Pancreas (tissue), 10 donors: ENCODE measurements around the gene GGN. TPM values are rescaled to one million over a fixed set of nuclear protein-coding genes. Genes with fewer than 3 reads are reported as not detected.
A peak's percentile ranks its signal among the peaks of the same experiment; 100 is the strongest.

Source experiments
- ATAC-seq, 4 donors: fragments of 200-7000 bp; cut with Tn5 transposase; one replicate each; pipeline versions ENCODE4 v1.8.0 to v1.9.1; 2020; ENCODE audit warnings: mild to moderate bottlenecking in 4 of 4, moderate library complexity in 4 of 4
- DNase-seq, 6 donors: peaks; one replicate each; pipeline ENCODE4 v3.0.0-alpha.2; 2020
- FAIRE-seq: peaks from 2 replicates; lab custom pipeline; 2012; peaks lifted over from hg19 to GRCh38; lab: Jason Lieb, UNC
- H3K27ac ChIP-seq, 4 donors: fragments of 200-600 bp; sonication (generic); 1 replicate in 3 of 4; 2 replicates in 1 of 4; pipeline versions ENCODE4 v1.5.0 to v1.8.0; 2020
- H3K27me3 ChIP-seq, 4 donors: fragments of 200-600 bp; one replicate each; pipeline ENCODE4 v1.8.0; 2021
- H3K36me3 ChIP-seq, 3 donors: fragments of 200-600 bp; sonication (generic) in 1 of 3; one replicate each; pipeline versions ENCODE4 v1.5.0 to v1.8.0; 2020 to 2021
- H3K4me1 ChIP-seq, 3 donors: fragments of 200-600 bp; one replicate each; pipeline ENCODE4 v1.8.0; 2021
- H3K4me3 ChIP-seq, 4 donors: fragments of 200-600 bp; sonication (generic) in 2 of 4; one replicate each; pipeline versions ENCODE4 v1.5.0 to v1.8.0; 2020 to 2021
- H3K9me3 ChIP-seq, 4 donors: fragments of 200-600 bp; one replicate each; pipeline ENCODE4 v1.8.0; 2021
- WGBS, 2 donors: extraction: QIAGEN DNeasy Blood & Tissue Kit; methylation state at CpG; one replicate each; pipeline ENCODE4 v1.1.7; 2013; 5-methylcytosine and 5-hydroxymethylcytosine counted together
- intact Hi-C, 3 donors: fragments of 100-400 bp; cut with DNase I; formaldehyde crosslinking; loops; one replicate each; pipeline versions ENCODE4 v1.11.1 to v1.14.2; 2022
- polyA plus RNA-seq, 2 donors: library from polyadenylated mRNA; stranded (reverse); fragments of 200-250 nt; gene quantifications; one replicate each; pipeline ENCODE4 v1.2.3, GENCODE V29; 2013
- total RNA-seq, 6 donors: library from RNA; stranded (reverse); fragmentation: NEBNext Ultra II Directional in 4 of 6; extraction: Animal tissue kit (Norgen Biotek cat#: 25700) in 4 of 6; gene quantifications; one replicate each; pipeline versions ENCODE4 v1.2.1 to v1.2.4, GENCODE V29; 2021 to 2023
- TF ChIP-seq, protein P1 (sequence below), 4 donors: fragments of 200-600 bp; sonication (generic) in 3 of 4; IDR thresholded peaks; one replicate each; pipeline versions ENCODE4 v1.5.0 to v1.8.0; 2021; ENCODE audit warnings: antibody characterized with exemption in 4 of 4
- donor health status: healthy with polysubstance abuse.
- donor health status: DM: no; HTN: no; CAD: no; lungs with moderate emphysema.
- donor health status: DM: no; HTN: no; CAD: no.
- donor health status: control.
- donor health status: control.
- donor health status: Bipolar disorder and iron deficiency.
- donor health status: DM: yes; HTN: yes; CAD: no.
- donor health status: DM: no; HTN: no; CAD: no.
- donor health status: DM: no; HTN: no; CAD: no.
- donor health status: DM: yes; HTN: yes; CAD: no.

Gene GGN
- total RNA-seq (under 1 TPM in 4 of 6 donors, not detected in 2; 0.23 to 0.44 (median 0.26) TPM), polyA plus RNA-seq (1 to 10 TPM in 1 of 2 donors, under 1 TPM in 1; 0.30 to 2.2 TPM)

- H3K27ac ChIP-seq: peak within 1 kb of the TSS in 2 of 4 donors; percentile 15 to 47
- ATAC-seq (peak; percentile 73 to 88 (median 82)), DNase-seq (peak; percentile 74 to 91 (median 84)), FAIRE-seq (no peak)
- TF ChIP-seq, protein P1, sequence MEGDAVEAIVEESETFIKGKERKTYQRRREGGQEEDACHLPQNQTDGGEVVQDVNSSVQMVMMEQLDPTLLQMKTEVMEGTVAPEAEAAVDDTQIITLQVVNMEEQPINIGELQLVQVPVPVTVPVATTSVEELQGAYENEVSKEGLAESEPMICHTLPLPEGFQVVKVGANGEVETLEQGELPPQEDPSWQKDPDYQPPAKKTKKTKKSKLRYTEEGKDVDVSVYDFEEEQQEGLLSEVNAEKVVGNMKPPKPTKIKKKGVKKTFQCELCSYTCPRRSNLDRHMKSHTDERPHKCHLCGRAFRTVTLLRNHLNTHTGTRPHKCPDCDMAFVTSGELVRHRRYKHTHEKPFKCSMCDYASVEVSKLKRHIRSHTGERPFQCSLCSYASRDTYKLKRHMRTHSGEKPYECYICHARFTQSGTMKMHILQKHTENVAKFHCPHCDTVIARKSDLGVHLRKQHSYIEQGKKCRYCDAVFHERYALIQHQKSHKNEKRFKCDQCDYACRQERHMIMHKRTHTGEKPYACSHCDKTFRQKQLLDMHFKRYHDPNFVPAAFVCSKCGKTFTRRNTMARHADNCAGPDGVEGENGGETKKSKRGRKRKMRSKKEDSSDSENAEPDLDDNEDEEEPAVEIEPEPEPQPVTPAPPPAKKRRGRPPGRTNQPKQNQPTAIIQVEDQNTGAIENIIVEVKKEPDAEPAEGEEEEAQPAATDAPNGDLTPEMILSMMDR (IDR thresholded peaks at IDR 0.05): no peak
- no peaks in the 10 kb centered on the region for H3K27me3 ChIP-seq
- no peaks in the 10 kb centered on the region for H3K9me3 ChIP-seq
- WGBS, 2 donors: 1 to 2% methylated on average over 49 to 51 of the region's 51 CpGs
- peaks cover 0 to 11% (median 0%) of the 10 kb centered on the region in 3 donors for H3K4me1 ChIP-seq
- H3K36me3 ChIP-seq: peaks cover 0 to 9% (median 0%) of the 10 kb centered on the region in 3 donors
- peak within 1 kb of the TSS; percentile 20 to 53 (median 33) for H3K4me3 ChIP-seq
- intact Hi-C loops: no loop called here
Observed at GRCh38 chr19:38387550-38388348, at the start of gene GGN. Gene GGN, minus strand, starts transcription at chr19:38388034. Its CDS starts 773 bp downstream, at chr19:38387261.

DNA sequence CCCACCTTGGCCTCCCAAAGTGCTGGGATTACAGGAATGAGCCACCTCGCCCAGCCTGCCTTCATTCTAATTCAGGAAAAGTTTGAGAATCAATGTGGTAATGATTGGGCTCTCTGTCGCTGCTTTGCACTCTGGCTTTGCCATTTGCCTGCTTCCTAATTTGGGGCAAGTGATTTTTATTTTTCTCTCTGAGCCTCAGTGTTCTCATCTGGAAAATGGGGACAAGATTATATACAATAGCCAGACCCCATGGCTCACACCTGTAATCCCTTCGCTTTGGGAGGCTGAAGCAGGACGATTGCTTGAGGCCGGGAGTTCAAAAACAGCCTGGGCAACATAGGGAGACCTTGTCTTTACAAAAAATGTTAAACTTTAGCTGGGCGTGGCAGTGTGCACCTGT is 49.5 kb upstream of the GGN start:
- no peaks in the 10 kb centered on the region for H3K27me3 ChIP-seq
- no peak for DNase-seq
- no peaks in the 10 kb centered on the region for H3K36me3 ChIP-seq
- H3K27ac ChIP-seq: no peak overlapping the region
- intact Hi-C loops: no loop called here
- no peaks in the 10 kb centered on the region for H3K9me3 ChIP-seq
- WGBS, 2 donors: 78 to 81% methylated on average over 6 of the region's 6 CpGs
- no peak for FAIRE-seq
- TF ChIP-seq, protein P1 (IDR thresholded peaks at IDR 0.05): no peak
- no peak overlapping the region for H3K4me3 ChIP-seq
- no peak for ATAC-seq
- H3K4me1 ChIP-seq: no peaks in the 10 kb centered on the region

DNA sequence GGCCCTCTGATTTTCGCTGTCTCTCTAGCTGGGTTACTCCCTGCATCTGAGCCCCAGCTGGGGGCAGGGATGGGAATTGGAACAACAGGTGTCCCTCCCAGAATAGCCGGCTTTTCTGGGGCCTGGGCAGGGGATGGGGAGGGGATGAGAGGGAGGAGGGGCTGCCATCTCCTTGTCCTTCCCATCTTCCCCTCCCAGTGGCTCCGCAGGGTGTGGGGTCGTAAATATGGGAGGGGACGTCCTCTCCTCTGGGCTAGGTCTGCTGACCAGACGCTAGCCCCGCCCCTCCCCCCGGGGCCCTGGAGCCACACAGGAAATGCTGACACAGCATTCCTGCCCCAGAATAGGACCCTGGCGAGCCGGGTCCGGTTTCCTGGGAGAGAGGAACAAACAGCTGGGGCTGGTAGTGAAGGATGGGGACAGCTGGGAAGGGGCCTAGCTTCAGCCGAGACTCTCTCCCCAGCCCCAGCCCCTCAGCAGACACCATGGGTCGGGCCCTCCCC is 46.8 kb upstream of the GGN start:
- FAIRE-seq: no peak
- no peaks in the 10 kb centered on the region for H3K9me3 ChIP-seq
- no peaks in the 10 kb centered on the region for H3K36me3 ChIP-seq
- H3K27ac ChIP-seq: no peak overlapping the region
- H3K4me3 ChIP-seq: no peak overlapping the region
- no peaks in the 10 kb centered on the region for H3K27me3 ChIP-seq
- intact Hi-C loops: no loop called here
- 13 to 14% methylated on average over 13 of the region's 13 CpGs for WGBS, 2 donors
- no peaks in the 10 kb centered on the region for H3K4me1 ChIP-seq
- TF ChIP-seq, protein P1 (IDR thresholded peaks at IDR 0.05): no peak
- DNase-seq: peak in 1 of 6 donors; percentile 34
- ATAC-seq: peak in 2 of 4 donors; percentile 34 to 51

DNA sequence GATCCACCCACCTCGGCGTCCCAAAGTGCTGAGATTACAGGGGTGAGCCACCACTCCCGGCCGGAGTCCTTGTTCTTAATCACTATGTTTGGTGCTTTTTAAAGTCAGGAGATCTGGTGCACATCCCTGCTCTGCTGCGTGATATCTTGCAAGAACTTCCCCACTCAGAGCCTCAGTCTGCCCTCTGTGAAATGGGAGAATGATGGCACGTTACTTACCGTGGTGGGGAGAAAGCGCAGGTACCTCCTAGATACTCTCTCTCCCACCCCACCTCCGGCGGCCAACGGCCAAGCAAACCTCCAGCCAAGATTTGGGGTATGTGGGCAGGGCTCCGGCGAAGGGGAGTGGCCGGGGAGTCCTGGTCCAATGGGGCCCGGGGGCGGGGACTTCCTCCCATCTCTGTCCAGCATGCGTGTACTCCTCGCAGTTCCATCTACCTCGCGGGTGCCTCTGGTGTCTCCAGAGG is 45.5 kb upstream of the GGN start, which contains the start of gene RYR1:
TSS of gene RYR1 (plus strand) at position 424 of the 466 bp plus-strand sequence. CDS start 139 bp downstream, outside the sequence.
- peak in 3 of 4 donors; percentile 64 to 88 (median 69) for ATAC-seq
- no peaks in the 10 kb centered on the region for H3K4me1 ChIP-seq
- no peaks in the 10 kb centered on the region for H3K36me3 ChIP-seq
- 15 to 17% methylated on average over 20 of the region's 20 CpGs for WGBS, 2 donors
- no peak for FAIRE-seq
- intact Hi-C loops: no loop called here
- no peak within 1 kb of the TSS for H3K27ac ChIP-seq
- peak in 2 of 6 donors; percentile 24 to 41 for DNase-seq
- no peaks in the 10 kb centered on the region for H3K27me3 ChIP-seq
- TF ChIP-seq, protein P1 (IDR thresholded peaks at IDR 0.05): no peak
- no peak within 1 kb of the TSS for H3K4me3 ChIP-seq
- H3K9me3 ChIP-seq: no peaks in the 10 kb centered on the region
